ENCODE data around the gene RALB. TPM values are rescaled to one million over a fixed set of nuclear protein-coding genes. Genes with fewer than 3 reads are reported as not detected.

RALB gene
- total RNA-seq, 4 donors from 2014 or later, result 35.5 to 56.6 (median 53.4) TPM

DNA sequence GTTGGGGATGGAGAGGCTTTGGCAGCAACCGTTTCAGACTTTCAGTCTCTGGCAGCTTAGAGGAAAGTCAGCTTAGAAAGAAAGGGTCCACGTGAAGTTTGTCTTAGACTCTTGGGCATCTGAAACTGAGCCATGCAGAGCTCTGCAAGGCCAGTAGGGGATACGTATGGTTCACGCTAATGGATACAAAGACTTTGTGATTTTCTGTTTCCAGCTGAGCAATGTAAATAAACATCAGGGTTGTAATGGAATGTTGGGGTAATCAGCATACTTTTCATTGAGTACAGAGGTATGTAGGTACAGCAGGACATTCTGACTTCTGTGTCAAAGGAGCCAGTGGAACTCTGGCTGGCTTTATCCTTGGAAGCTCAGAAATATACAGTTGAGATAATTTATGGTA lies 31.0 kb downstream of the RALB start:
- no peak overlapping the region for H3K27ac ChIP-seq
- 23% methylated on average over 3 of the region's 4 CpGs; no CpG with 5 or more reads in 1 of the 2 donors for WGBS, 2 donors (ENCODE audit: low coverage in 1 of 2)
- no peaks in the 10 kb centered on the region for H3K9me3 ChIP-seq
- H3K27me3 ChIP-seq, result no peaks in the 10 kb centered on the region
- H3K4me3 ChIP-seq, result no peak overlapping the region
- no peak for ATAC-seq
- H3K4me1 ChIP-seq, result peaks cover 0 to 9% (median 0%) of the 10 kb centered on the region in 3 donors
- H3K36me3 ChIP-seq, result peaks cover 0 to 28% of the 10 kb centered on the region in 2 donors
- TF ChIP-seq POLR2A (IDR thresholded peaks at IDR 0.05), result no peak
- TF ChIP-seq POLR2AphosphoS5 (IDR thresholded peaks at IDR 0.05), result no peak
- TF ChIP-seq, protein P1, sequence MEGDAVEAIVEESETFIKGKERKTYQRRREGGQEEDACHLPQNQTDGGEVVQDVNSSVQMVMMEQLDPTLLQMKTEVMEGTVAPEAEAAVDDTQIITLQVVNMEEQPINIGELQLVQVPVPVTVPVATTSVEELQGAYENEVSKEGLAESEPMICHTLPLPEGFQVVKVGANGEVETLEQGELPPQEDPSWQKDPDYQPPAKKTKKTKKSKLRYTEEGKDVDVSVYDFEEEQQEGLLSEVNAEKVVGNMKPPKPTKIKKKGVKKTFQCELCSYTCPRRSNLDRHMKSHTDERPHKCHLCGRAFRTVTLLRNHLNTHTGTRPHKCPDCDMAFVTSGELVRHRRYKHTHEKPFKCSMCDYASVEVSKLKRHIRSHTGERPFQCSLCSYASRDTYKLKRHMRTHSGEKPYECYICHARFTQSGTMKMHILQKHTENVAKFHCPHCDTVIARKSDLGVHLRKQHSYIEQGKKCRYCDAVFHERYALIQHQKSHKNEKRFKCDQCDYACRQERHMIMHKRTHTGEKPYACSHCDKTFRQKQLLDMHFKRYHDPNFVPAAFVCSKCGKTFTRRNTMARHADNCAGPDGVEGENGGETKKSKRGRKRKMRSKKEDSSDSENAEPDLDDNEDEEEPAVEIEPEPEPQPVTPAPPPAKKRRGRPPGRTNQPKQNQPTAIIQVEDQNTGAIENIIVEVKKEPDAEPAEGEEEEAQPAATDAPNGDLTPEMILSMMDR (IDR thresholded peaks at IDR 0.05), result peak in 2 of 4 experiments; percentile 7 to 18

DNA sequence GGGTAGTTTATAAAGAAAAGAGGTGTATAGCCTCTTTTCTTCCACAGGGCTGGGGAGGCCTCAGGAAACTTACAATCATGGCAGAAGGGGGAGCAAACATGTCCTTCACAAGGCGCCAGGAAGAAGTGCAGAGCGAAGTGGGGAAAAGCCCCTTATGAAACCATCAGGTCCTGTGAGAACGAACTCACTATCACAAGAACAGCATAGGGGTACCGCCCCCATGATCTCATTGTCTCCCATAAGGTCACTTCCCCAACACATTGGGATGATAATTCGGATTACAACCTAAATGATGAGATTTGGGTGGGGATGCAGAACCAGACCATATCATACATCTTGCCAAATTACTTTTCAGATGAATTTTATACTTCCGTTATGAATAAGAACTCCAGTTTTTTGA lies 32.4 kb downstream of the RALB start:
- WGBS, 2 donors (ENCODE audit: low coverage in 1 of 2), result 92 to 96% methylated on average over 2 to 5 of the region's 6 CpGs

DNA sequence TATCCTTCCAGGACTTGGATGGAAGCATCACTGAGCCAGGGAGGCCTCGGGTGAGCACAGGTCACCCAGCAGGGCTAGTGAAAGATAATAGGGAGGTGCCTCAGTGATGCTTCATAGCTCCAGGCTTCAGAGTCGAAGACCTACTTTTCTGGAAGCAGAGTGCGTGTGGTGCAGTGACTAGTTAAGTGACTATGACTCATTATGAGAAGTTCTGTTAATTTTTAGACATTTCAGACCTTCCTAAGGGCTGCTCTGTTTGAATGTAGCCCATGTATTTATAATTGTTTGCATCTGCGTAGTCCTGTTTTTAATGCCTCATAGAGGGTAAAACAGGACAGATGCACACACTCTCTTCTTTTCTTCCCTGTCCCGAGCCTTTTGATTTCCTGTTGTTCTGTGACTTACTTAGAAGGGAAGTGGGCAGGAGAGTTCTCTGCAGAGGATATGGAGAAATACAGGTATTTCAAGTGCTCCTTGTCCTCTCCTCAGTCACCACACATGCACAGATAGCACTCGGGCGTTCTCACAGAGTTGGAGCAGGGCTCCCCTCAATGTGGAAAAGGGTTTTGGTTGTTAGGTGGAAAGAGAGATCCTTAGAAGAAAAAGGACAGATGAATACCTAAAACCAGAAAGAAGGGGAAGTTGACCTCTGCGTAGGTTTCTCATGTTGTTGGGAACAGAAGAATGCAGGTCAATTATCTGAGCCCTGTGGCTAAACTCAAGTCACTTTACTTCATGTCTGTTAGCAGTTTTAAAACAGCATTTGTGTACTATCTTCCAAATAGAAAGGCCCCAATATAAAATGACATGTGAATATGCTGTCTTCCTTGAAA lies 34.7 kb downstream of the RALB start:
- no peak overlapping the region for H3K4me3 ChIP-seq
- H3K4me1 ChIP-seq, result peaks cover 0 to 10% (median 0%) of the 10 kb centered on the region in 3 donors
- no peak for ATAC-seq
- peaks cover 0 to 32% of the 10 kb centered on the region in 2 donors for H3K36me3 ChIP-seq
- TF ChIP-seq, protein P1 (IDR thresholded peaks at IDR 0.05), result no peak
- H3K9me3 ChIP-seq, result no peaks in the 10 kb centered on the region
- no peaks in the 10 kb centered on the region for H3K27me3 ChIP-seq
- WGBS, 2 donors (ENCODE audit: low coverage in 1 of 2), result 69 to 84% methylated on average over 5 to 8 of the region's 8 CpGs
- no peak overlapping the region for H3K27ac ChIP-seq

More for the DNA sequence above, 32.4 kb downstream of the RALB start:
- peaks cover 0 to 9% (median 0%) of the 10 kb centered on the region in 3 donors for H3K4me1 ChIP-seq
- no peak overlapping the region for H3K4me3 ChIP-seq
- H3K27me3 ChIP-seq, result no peaks in the 10 kb centered on the region
- no peak for ATAC-seq
- no peaks in the 10 kb centered on the region for H3K9me3 ChIP-seq
- no peak overlapping the region for H3K27ac ChIP-seq
- no peak for TF ChIP-seq EP300 (IDR thresholded peaks at IDR 0.05)
- TF ChIP-seq POLR2A (IDR thresholded peaks at IDR 0.05), result no peak
- TF ChIP-seq, protein P1 (IDR thresholded peaks at IDR 0.05), result no peak
- no peak for TF ChIP-seq POLR2AphosphoS5 (IDR thresholded peaks at IDR 0.05)
- H3K36me3 ChIP-seq, result peaks cover 0 to 23% of the 10 kb centered on the region in 2 donors

DNA sequence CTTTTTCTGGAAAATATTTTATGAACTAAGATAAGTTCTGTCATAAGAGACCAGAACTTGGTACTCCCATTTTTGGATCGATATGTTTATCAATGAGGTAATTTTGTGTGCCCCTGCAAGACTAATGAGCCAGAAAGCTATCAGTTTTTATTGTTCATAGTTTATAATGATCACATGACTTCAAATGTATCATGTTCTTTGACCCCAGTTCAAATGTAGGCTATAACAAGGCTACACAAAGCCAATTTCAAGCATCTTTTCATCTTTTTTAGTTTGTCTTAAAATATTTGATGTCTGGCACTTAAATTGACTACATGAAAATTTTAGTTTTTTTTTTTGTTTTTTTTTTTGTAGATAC lies 35.3 kb downstream of the RALB start:
- H3K4me1 ChIP-seq, result peaks cover 0 to 15% (median 0%) of the 10 kb centered on the region in 3 donors
- no peaks in the 10 kb centered on the region for H3K27me3 ChIP-seq
- TF ChIP-seq EP300 (IDR thresholded peaks at IDR 0.05) (no peak), POLR2A (IDR thresholded peaks at IDR 0.05) (no peak), POLR2AphosphoS5 (IDR thresholded peaks at IDR 0.05) (no peak)
- TF ChIP-seq, protein P1 (IDR thresholded peaks at IDR 0.05), result no peak
- H3K4me3 ChIP-seq, result no peak overlapping the region
- no peak overlapping the region for H3K27ac ChIP-seq
- peaks cover 0 to 37% of the 10 kb centered on the region in 2 donors for H3K36me3 ChIP-seq
- WGBS, 2 donors (ENCODE audit: low coverage in 1 of 2), result 93 to 100% methylated on average over 1 of the region's 1 CpG
- no peak for ATAC-seq
- H3K9me3 ChIP-seq, result no peaks in the 10 kb centered on the region
